Pancreas (tissue), 10 donors: ENCODE results near the gene CAMK1D. TPM values are rescaled to one million over a fixed set of nuclear protein-coding genes. Genes with fewer than 3 reads are reported as not detected.

Experiments used
- ATAC-seq, 4 donors: fragments of 200-7000 bp; cut with Tn5 transposase; one replicate each; pipeline versions ENCODE4 v1.8.0 to v1.9.1; 2020; ENCODE audit warnings: mild to moderate bottlenecking in 4 of 4, moderate library complexity in 4 of 4
- DNase-seq, 6 donors: peaks; one replicate each; pipeline ENCODE4 v3.0.0-alpha.2; 2020
- FAIRE-seq: peaks from 2 replicates; lab custom pipeline; 2012; peaks lifted over from hg19 to GRCh38; lab: Jason Lieb, UNC
- H3K27ac ChIP-seq, 4 donors: fragments of 200-600 bp; sonication (generic); 1 replicate in 3 of 4; 2 replicates in 1 of 4; pipeline versions ENCODE4 v1.5.0 to v1.8.0; 2020
- H3K27me3 ChIP-seq, 4 donors: fragments of 200-600 bp; one replicate each; pipeline ENCODE4 v1.8.0; 2021
- H3K36me3 ChIP-seq, 3 donors: fragments of 200-600 bp; sonication (generic) in 1 of 3; one replicate each; pipeline versions ENCODE4 v1.5.0 to v1.8.0; 2020 to 2021
- H3K4me1 ChIP-seq, 3 donors: fragments of 200-600 bp; one replicate each; pipeline ENCODE4 v1.8.0; 2021
- H3K4me3 ChIP-seq, 4 donors: fragments of 200-600 bp; sonication (generic) in 2 of 4; one replicate each; pipeline versions ENCODE4 v1.5.0 to v1.8.0; 2020 to 2021
- H3K9me3 ChIP-seq, 4 donors: fragments of 200-600 bp; one replicate each; pipeline ENCODE4 v1.8.0; 2021
- CTCF ChIP-seq, 4 donors: fragments of 200-600 bp; sonication (generic) in 3 of 4; IDR thresholded peaks; one replicate each; pipeline versions ENCODE4 v1.5.0 to v1.8.0; 2021; ENCODE audit warnings: antibody characterized with exemption in 4 of 4
- WGBS, 2 donors: extraction: QIAGEN DNeasy Blood & Tissue Kit; methylation state at CpG; one replicate each; pipeline ENCODE4 v1.1.7; 2013; 5-methylcytosine and 5-hydroxymethylcytosine counted together
- intact Hi-C, 3 donors: fragments of 100-400 bp; cut with DNase I; formaldehyde crosslinking; loops; one replicate each; pipeline versions ENCODE4 v1.11.1 to v1.14.2; 2022
- polyA plus RNA-seq, 2 donors: library from polyadenylated mRNA; stranded (reverse); fragments of 200-250 nt; gene quantifications; one replicate each; pipeline ENCODE4 v1.2.3, GENCODE V29; 2013
- total RNA-seq, 6 donors: library from RNA; stranded (reverse); fragmentation: NEBNext Ultra II Directional in 4 of 6; extraction: Animal tissue kit (Norgen Biotek cat#: 25700) in 4 of 6; gene quantifications; one replicate each; pipeline versions ENCODE4 v1.2.1 to v1.2.4, GENCODE V29; 2021 to 2023
- donor health status: healthy with polysubstance abuse.
- donor health status: DM: no; HTN: no; CAD: no; lungs with moderate emphysema.
- donor health status: DM: no; HTN: no; CAD: no.
- donor health status: control.
- donor health status: control.
- donor health status: Bipolar disorder and iron deficiency.
- donor health status: DM: yes; HTN: yes; CAD: no.
- donor health status: DM: no; HTN: no; CAD: no.
- donor health status: DM: no; HTN: no; CAD: no.
- donor health status: DM: yes; HTN: yes; CAD: no.

CAMK1D gene
- total and polyA plus RNA-seq, 8 donors = 2.9 to 30.1 (median 22.7) TPM

DNA sequence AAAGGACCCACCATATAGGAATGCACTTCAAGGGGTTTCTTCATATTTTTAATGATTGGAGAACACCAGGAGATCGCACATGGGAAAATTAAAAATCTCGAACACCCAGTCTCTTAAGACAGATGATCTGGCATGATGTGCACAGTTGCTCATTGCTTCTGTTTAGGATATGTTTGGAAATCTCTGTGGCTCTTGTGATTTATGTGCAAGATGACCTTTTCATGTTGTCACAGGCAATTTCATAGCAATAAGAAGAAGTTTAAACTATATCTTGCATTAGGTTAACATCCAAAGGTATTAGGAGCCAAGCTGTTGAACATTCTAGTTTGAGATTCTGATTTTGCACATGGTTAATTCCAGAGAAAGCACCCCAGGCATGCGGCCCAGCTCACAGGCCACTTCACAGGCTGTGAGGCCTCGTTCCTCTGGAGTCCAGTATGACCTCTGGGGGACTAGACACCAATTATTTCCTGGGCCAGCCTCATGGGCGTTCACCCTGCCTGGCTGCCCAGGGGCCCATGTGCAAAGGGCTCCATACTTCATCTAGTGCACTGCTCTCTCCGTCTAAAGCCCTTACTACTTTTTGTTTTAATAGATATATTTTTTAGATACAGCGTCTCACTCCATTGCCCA lies 28.4 kb downstream of the CAMK1D start:
- Histone ChIP-seq H3K27ac (no peak overlapping the region), H3K4me1 (peaks cover 0 to 8% (median 0%) of the 10 kb centered on the region in 3 donors), H3K4me3 (no peak overlapping the region), H3K9me3 (no peaks in the 10 kb centered on the region), H3K27me3 (no peaks in the 10 kb centered on the region), H3K36me3 (no peaks in the 10 kb centered on the region)
- ATAC-seq (no peak), FAIRE-seq (no peak), DNase-seq (no peak)
- intact Hi-C loops = no loop called here
- WGBS, 2 donors = 82 to 90% methylated on average over 7 of the region's 7 CpGs
- TF ChIP-seq CTCF (IDR thresholded peaks at IDR 0.05) = no peak

GRCh38 chr10:12380999-12381398 lies 31.7 kb downstream of the CAMK1D start:
- Histone ChIP-seq H3K27ac (no peak overlapping the region), H3K27me3 (no peaks in the 10 kb centered on the region), H3K9me3 (no peaks in the 10 kb centered on the region), H3K4me1 (peaks cover 0 to 8% (median 0%) of the 10 kb centered on the region in 3 donors), H3K4me3 (no peak overlapping the region), H3K36me3 (no peaks in the 10 kb centered on the region)
- intact Hi-C loops = no loop called here
- DNase-seq = no peak
- 94 to 98% methylated on average over 5 of the region's 5 CpGs for WGBS, 2 donors
- no peak for FAIRE-seq
- no peak for ATAC-seq
- no peak for TF ChIP-seq CTCF (IDR thresholded peaks at IDR 0.05)

GRCh38 chr10:12381536-12382156 lies 32.3 kb downstream of the CAMK1D start:
- Histone ChIP-seq H3K9me3 (no peaks in the 10 kb centered on the region), H3K27me3 (no peaks in the 10 kb centered on the region), H3K4me3 (no peak overlapping the region), H3K36me3 (no peaks in the 10 kb centered on the region), H3K27ac (no peak overlapping the region), H3K4me1 (peaks cover 0 to 8% (median 0%) of the 10 kb centered on the region in 3 donors)
- ATAC-seq (no peak), FAIRE-seq (no peak), DNase-seq (no peak)
- WGBS, 2 donors = 89 to 92% methylated on average over 12 of the region's 12 CpGs
- intact Hi-C loops = no loop called here
- no peak for TF ChIP-seq CTCF (IDR thresholded peaks at IDR 0.05)

DNA sequence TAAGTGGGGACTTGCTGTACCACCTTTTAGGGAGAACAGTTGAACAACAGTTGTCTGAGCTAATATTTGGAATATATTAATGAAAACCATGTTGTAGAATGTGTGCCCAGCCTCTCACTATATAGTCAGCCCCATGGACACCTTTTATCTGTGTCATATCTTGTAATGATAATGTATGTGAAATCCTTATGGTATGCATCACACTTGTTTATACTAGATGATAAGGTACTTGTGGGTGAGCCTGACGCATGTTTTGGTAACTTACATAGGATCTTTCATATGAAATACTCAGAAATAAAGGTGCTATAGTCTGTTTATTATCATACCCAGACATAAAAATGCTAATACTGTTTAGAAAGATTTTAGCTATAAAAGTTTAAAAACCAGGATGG lies 32.8 kb downstream of the CAMK1D start:
- TF ChIP-seq CTCF (IDR thresholded peaks at IDR 0.05) = no peak
- H3K36me3 ChIP-seq = no peaks in the 10 kb centered on the region
- DNase-seq (no peak), FAIRE-seq (no peak), ATAC-seq (no peak)
- intact Hi-C loops = no loop called here
- H3K4me1 ChIP-seq = peaks cover 0 to 6% (median 0%) of the 10 kb centered on the region in 3 donors
- H3K4me3 ChIP-seq = no peak overlapping the region
- no peaks in the 10 kb centered on the region for H3K9me3 ChIP-seq
- 67 to 80% methylated on average over 1 of the region's 1 CpG for WGBS, 2 donors
- H3K27me3 ChIP-seq = no peaks in the 10 kb centered on the region
- no peak overlapping the region for H3K27ac ChIP-seq

- Histone ChIP-seq H3K27me3 (no peaks in the 10 kb centered on the region), H3K9me3 (no peaks in the 10 kb centered on the region), H3K27ac (no peak overlapping the region), H3K4me3 (no peak overlapping the region), H3K4me1 (no peaks in the 10 kb centered on the region), H3K36me3 (no peaks in the 10 kb centered on the region)
- no peak for FAIRE-seq
- WGBS, 2 donors = 86 to 88% methylated on average over 4 of the region's 4 CpGs
- intact Hi-C loops = no loop called here
- no peak for ATAC-seq
- no peak for DNase-seq
- no peak for TF ChIP-seq CTCF (IDR thresholded peaks at IDR 0.05)
These were observed 33.7 kb downstream of the CAMK1D start for GRCh38 chr10:12382956-12383531.
